CD14-positive monocyte (primary cell): ENCODE data around the gene GRB7. TPM values are rescaled to one million over a fixed set of nuclear protein-coding genes. Genes with fewer than 3 reads are reported as not detected.

Source experiments
- DNase-seq, 3 donors: peaks; one replicate each; pipeline ENCODE4 v3.0.0-alpha.2; 2011 to 2022
- H2AFZ ChIP-seq: 2 replicates; pipeline ENCODE4 v1.6.0; 2012; ENCODE audit warnings: mild to moderate bottlenecking, low read depth, low read length, inconsistent platforms; ENCODE audit not compliant: insufficient read depth, poor library complexity, severe bottlenecking
- H3K27ac ChIP-seq, 2 donors: 1 replicate in 1 of 2; 2 replicates in 1 of 2; pipeline ENCODE4 v1.5.1; 2012 to 2013; ENCODE audit warnings: low read length in 2 of 2, control low read depth in 1 of 2, inconsistent platforms in 1 of 2, low read depth in 1 of 2, mild to moderate bottlenecking in 1 of 2
- H3K27me3 ChIP-seq, 2 donors: one replicate each; pipeline versions ENCODE4 v1.6.0 to v1.6.1; 2011 to 2013; ENCODE audit warnings: low read length in 2 of 2; ENCODE audit not compliant: control insufficient read depth in 2 of 2, insufficient read depth in 2 of 2
- H3K36me3 ChIP-seq, 2 donors: replicated peaks in 1 of 2; 1 replicate in 1 of 2; 2 replicates in 1 of 2; pipeline versions ENCODE4 v1.5.1 to v1.6.1; 2012 to 2013; ENCODE audit warnings: low read length in 2 of 2, control low read depth in 1 of 2, inconsistent platforms in 1 of 2, mild to moderate bottlenecking in 1 of 2; ENCODE audit not compliant: insufficient read depth in 2 of 2, control insufficient read depth in 1 of 2
- H3K4me1 ChIP-seq, 2 donors: 1 replicate in 1 of 2; 2 replicates in 1 of 2; pipeline versions ENCODE4 v1.5.1 to v1.6.1; 2012 to 2013; ENCODE audit warnings: low read length in 2 of 2, control low read depth in 1 of 2, inconsistent platforms in 1 of 2, mild to moderate bottlenecking in 1 of 2, moderate library complexity in 1 of 2; ENCODE audit not compliant: insufficient read depth in 2 of 2, control insufficient read depth in 1 of 2
- H3K4me2 ChIP-seq: replicated peaks from 2 replicates; pipeline ENCODE3; 2012; ENCODE audit warnings: low read length, moderate library complexity, mild to moderate bottlenecking; ENCODE audit not compliant: poor library complexity, severe bottlenecking; ENCODE audit errors: extremely low read depth
- H3K4me3 ChIP-seq, 3 experiments: fragments of 200-600 bp in 1 of 3; sonication (generic) in 1 of 3; replicated peaks in 1 of 3; 1 replicate in 2 of 3; 2 replicates in 1 of 3; pipeline ENCODE4 v1.5.1; 2011 to 2013; ENCODE audit warnings: low read length in 3 of 3, mild to moderate bottlenecking in 3 of 3, control low read depth in 2 of 3, low read depth in 2 of 3, inconsistent platforms in 1 of 3, moderate library complexity in 1 of 3
- H3K79me2 ChIP-seq: 2 replicates; pipeline ENCODE4 v1.6.0; 2012; ENCODE audit warnings: mild to moderate bottlenecking, control low read depth, inconsistent platforms, low read length, moderate library complexity; ENCODE audit not compliant: insufficient read depth
- H3K9ac ChIP-seq: 2 replicates; pipeline ENCODE4 v1.6.0; 2017; ENCODE audit warnings: low read length, mild to moderate bottlenecking; ENCODE audit not compliant: insufficient read depth, poor library complexity, severe bottlenecking
- H3K9me3 ChIP-seq, 2 donors: replicated peaks in 1 of 2; 1 replicate in 1 of 2; 2 replicates in 1 of 2; pipeline versions ENCODE4 v1.5.1 to v1.6.1; 2012 to 2013; ENCODE audit warnings: low read length in 2 of 2, control low read depth in 1 of 2; ENCODE audit not compliant: control insufficient read depth in 1 of 2, insufficient read depth in 1 of 2
- H4K20me1 ChIP-seq: 2 replicates; pipeline ENCODE4 v1.6.0; 2012; ENCODE audit warnings: mild to moderate bottlenecking, low read length, control low read depth, moderate library complexity; ENCODE audit not compliant: insufficient read depth
- H3K27ac Mint-ChIP-seq, 7 donors: one replicate each; pipeline ENCODE4 v1.8.0; 2020; ENCODE audit warnings: mild to moderate bottlenecking in 7 of 7, mixed read lengths in 7 of 7, moderate library complexity in 6 of 7, inconsistent platforms in 2 of 7
- H3K27me3 Mint-ChIP-seq, 3 donors: one replicate each; pipeline ENCODE4 v1.8.0; 2021 to 2022; ENCODE audit warnings: low read depth in 3 of 3, mild to moderate bottlenecking in 3 of 3, mixed read lengths in 3 of 3, moderate library complexity in 3 of 3, inconsistent platforms in 1 of 3
- H3K36me3 Mint-ChIP-seq, 2 donors: one replicate each; pipeline ENCODE4 v1.8.0; 2020; ENCODE audit warnings: mixed read lengths in 2 of 2, inconsistent platforms in 1 of 2, mild to moderate bottlenecking in 1 of 2
- H3K4me1 Mint-ChIP-seq: one replicate; pipeline ENCODE4 v1.8.0; 2020; ENCODE audit warnings: mild to moderate bottlenecking, mixed read lengths
- H3K4me3 Mint-ChIP-seq, 2 donors: one replicate each; pipeline ENCODE4 v1.8.0; 2020; ENCODE audit warnings: mild to moderate bottlenecking in 2 of 2, mixed read lengths in 2 of 2, moderate library complexity in 1 of 2
- H3K9me3 Mint-ChIP-seq, 7 donors: one replicate each; pipeline ENCODE4 v1.8.0; 2020 to 2022; ENCODE audit warnings: mixed read lengths in 7 of 7, mild to moderate bottlenecking in 6 of 7, moderate library complexity in 6 of 7, inconsistent platforms in 2 of 7
- WGBS: methylation state at CpG from one replicate; pipeline ENCODE4 v1.1.5; 2013; ENCODE audit warnings: missing lambda C conversion rate; ENCODE audit not compliant: insufficient coverage; 5-methylcytosine and 5-hydroxymethylcytosine counted together
- intact Hi-C, 2 donors: fragments of 100-400 bp; cut with micrococcal nuclease; formaldehyde crosslinking; loops; one replicate each; pipeline versions ENCODE4 v1.15.0 to v1.15.1; 2023
- polyA plus RNA-seq, 3 donors: library from polyadenylated mRNA; depleted of rRNA in 1 of 3; unstranded in 2 of 3; stranded (reverse) in 1 of 3; fragments of 300-500 nt in 2 of 3; fragments of >200 nt in 1 of 3; fragmentation: Illumina TruSeq in 2 of 3; gene quantifications; 1 replicate in 2 of 3; 2 replicates in 1 of 3; pipeline ENCODE4 v1.2.3, GENCODE V29; 2012 to 2021
- TF ChIP-seq, protein P1 (sequence below): fragments of 200-600 bp; IDR thresholded peaks from one replicate; pipeline ENCODE4 v1.8.0; 2022; ENCODE audit warnings: antibody characterized with exemption, mild to moderate bottlenecking

GRB7 gene
- polyA plus RNA-seq, 3 donors = not detected

- Mint-ChIP-seq H3K36me3 (no peaks in the 10 kb centered on the region), H3K4me3 (no peak overlapping the region), H3K27me3 (peaks cover 4 to 26% (median 17%) of the 10 kb centered on the region in 3 donors), H3K27ac (no peak overlapping the region), H3K4me1 (peaks cover 13% of the 10 kb centered on the region), H3K9me3 (peaks cover 0 to 3% (median 0%) of the 10 kb centered on the region in 7 donors)
- Histone ChIP-seq H3K4me3 (no peak overlapping the region), H4K20me1 (no peaks in the 10 kb centered on the region), H3K4me2 (no peak overlapping the region), H2AFZ (no peak overlapping the region), H3K4me1 (peaks cover 18 to 25% of the 10 kb centered on the region in 2 donors), H3K27me3 (no peaks in the 10 kb centered on the region), H3K36me3 (no peaks in the 10 kb centered on the region), H3K9ac (no peak overlapping the region), H3K27ac (no peak overlapping the region), H3K9me3 (no peaks in the 10 kb centered on the region), H3K79me2 (no peaks in the 10 kb centered on the region)
- TF ChIP-seq, protein P1, sequence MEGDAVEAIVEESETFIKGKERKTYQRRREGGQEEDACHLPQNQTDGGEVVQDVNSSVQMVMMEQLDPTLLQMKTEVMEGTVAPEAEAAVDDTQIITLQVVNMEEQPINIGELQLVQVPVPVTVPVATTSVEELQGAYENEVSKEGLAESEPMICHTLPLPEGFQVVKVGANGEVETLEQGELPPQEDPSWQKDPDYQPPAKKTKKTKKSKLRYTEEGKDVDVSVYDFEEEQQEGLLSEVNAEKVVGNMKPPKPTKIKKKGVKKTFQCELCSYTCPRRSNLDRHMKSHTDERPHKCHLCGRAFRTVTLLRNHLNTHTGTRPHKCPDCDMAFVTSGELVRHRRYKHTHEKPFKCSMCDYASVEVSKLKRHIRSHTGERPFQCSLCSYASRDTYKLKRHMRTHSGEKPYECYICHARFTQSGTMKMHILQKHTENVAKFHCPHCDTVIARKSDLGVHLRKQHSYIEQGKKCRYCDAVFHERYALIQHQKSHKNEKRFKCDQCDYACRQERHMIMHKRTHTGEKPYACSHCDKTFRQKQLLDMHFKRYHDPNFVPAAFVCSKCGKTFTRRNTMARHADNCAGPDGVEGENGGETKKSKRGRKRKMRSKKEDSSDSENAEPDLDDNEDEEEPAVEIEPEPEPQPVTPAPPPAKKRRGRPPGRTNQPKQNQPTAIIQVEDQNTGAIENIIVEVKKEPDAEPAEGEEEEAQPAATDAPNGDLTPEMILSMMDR = no peak
- no peak for DNase-seq
- intact Hi-C loops = loop anchor here (5.0 to 10.0 kb wide), 5 partner anchors 113 to 223 kb away; partner anchors contain the start of gene STARD3 (in 1 of the 2)
- WGBS = 85% methylated on average over 9 of the region's 9 CpGs
These were observed 12.6 kb downstream of the GRB7 start for GRCh38 chr17:39750131-39751015.

GRCh38 chr17:39751016-39751543 is 13.3 kb downstream of the GRB7 start:
- Histone ChIP-seq H3K9ac (no peak overlapping the region), H3K4me2 (no peak overlapping the region)

More at GRCh38 chr17:39751016-39751543, 13.3 kb downstream of the GRB7 start:
- Histone ChIP-seq H3K79me2 (no peaks in the 10 kb centered on the region), H3K36me3 (no peaks in the 10 kb centered on the region), H3K4me3 (no peak overlapping the region), H4K20me1 (no peaks in the 10 kb centered on the region), H3K4me1 (peaks cover 25 to 31% of the 10 kb centered on the region in 2 donors), H3K9me3 (no peaks in the 10 kb centered on the region), H3K27me3 (no peaks in the 10 kb centered on the region), H2AFZ (no peak overlapping the region), H3K27ac (no peak overlapping the region)
- peaks cover 4 to 23% (median 16%) of the 10 kb centered on the region in 3 donors for H3K27me3 Mint-ChIP-seq
- no peaks in the 10 kb centered on the region for H3K36me3 Mint-ChIP-seq
- no peak for DNase-seq
- H3K4me3 Mint-ChIP-seq = no peak overlapping the region
- WGBS = 84% methylated on average over 3 of the region's 5 CpGs
- intact Hi-C loops = loop anchor here (5.0 to 10.0 kb wide), 5 partner anchors 114 to 224 kb away; partner anchors contain the start of gene STARD3 (in 1 of the 2)
- H3K4me1 Mint-ChIP-seq = peaks cover 20% of the 10 kb centered on the region
- no peak overlapping the region for H3K27ac Mint-ChIP-seq
- TF ChIP-seq, protein P1 = no peak
- peaks cover 0 to 3% (median 0%) of the 10 kb centered on the region in 7 donors for H3K9me3 Mint-ChIP-seq
